PFSK-1 (cell line): ENCODE measurements around the gene STIM2.

ENCODE experiments used
- FOXP2 ChIP-seq: optimal IDR thresholded peaks from 2 replicates; pipeline ENCODE3; 2011; ENCODE audit warnings: borderline replicate concordance, control low read depth, inconsistent platforms; ENCODE audit not compliant: insufficient read depth; ENCODE audit errors: extremely low read length, extremely low read depth
- POLR2AphosphoS5 ChIP-seq: IDR thresholded peaks from 2 replicates; pipeline ENCODE4 v1.6.1; 2012; ENCODE audit warnings: low read depth, mild to moderate bottlenecking, control low read depth, low read length, moderate library complexity
- SIN3A ChIP-seq: IDR thresholded peaks from 2 replicates; pipeline ENCODE4 v1.6.1; 2012; ENCODE audit warnings: mild to moderate bottlenecking, low read length, moderate library complexity, borderline replicate concordance; ENCODE audit not compliant: insufficient read depth
- TAF1 ChIP-seq: IDR thresholded peaks from 2 replicates; pipeline ENCODE4 v1.6.1; 2012; ENCODE audit warnings: low read length, control low read depth, borderline replicate concordance; ENCODE audit not compliant: insufficient read depth
- TF ChIP-seq, protein P1 (sequence below), 2 experiments: IDR thresholded peaks; 2 replicates each; pipeline versions ENCODE4 v1.6.1 to v1.8.0; 2011 to 2012; ENCODE audit warnings: low read depth in 2 of 2, low read length in 2 of 2, control low read depth in 1 of 2, inconsistent platforms in 1 of 2, mild to moderate bottlenecking in 1 of 2, moderate library complexity in 1 of 2; ENCODE audit not compliant: insufficient read depth in 1 of 2

STIM2 gene

GRCh38 chr4:26819026-26819425 lies 41.6 kb upstream of the STIM2 start:
- TF ChIP-seq SIN3A (no peak), TAF1 (no peak), FOXP2 (no peak), POLR2AphosphoS5 (no peak)
- TF ChIP-seq, protein P1, sequence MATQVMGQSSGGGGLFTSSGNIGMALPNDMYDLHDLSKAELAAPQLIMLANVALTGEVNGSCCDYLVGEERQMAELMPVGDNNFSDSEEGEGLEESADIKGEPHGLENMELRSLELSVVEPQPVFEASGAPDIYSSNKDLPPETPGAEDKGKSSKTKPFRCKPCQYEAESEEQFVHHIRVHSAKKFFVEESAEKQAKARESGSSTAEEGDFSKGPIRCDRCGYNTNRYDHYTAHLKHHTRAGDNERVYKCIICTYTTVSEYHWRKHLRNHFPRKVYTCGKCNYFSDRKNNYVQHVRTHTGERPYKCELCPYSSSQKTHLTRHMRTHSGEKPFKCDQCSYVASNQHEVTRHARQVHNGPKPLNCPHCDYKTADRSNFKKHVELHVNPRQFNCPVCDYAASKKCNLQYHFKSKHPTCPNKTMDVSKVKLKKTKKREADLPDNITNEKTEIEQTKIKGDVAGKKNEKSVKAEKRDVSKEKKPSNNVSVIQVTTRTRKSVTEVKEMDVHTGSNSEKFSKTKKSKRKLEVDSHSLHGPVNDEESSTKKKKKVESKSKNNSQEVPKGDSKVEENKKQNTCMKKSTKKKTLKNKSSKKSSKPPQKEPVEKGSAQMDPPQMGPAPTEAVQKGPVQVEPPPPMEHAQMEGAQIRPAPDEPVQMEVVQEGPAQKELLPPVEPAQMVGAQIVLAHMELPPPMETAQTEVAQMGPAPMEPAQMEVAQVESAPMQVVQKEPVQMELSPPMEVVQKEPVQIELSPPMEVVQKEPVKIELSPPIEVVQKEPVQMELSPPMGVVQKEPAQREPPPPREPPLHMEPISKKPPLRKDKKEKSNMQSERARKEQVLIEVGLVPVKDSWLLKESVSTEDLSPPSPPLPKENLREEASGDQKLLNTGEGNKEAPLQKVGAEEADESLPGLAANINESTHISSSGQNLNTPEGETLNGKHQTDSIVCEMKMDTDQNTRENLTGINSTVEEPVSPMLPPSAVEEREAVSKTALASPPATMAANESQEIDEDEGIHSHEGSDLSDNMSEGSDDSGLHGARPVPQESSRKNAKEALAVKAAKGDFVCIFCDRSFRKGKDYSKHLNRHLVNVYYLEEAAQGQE (IDR thresholded peaks at IDR 0.05; ENCODE audit: insufficient read depth in 1 of 2, low read depth in 2 of 2, low read length in 2 of 2), result no peak

- TF ChIP-seq POLR2AphosphoS5 (no peak), SIN3A (no peak), FOXP2 (no peak), TAF1 (no peak)
- TF ChIP-seq, protein P1 (IDR thresholded peaks at IDR 0.05; ENCODE audit: insufficient read depth in 1 of 2, low read depth in 2 of 2, low read length in 2 of 2), result no peak
Measured at GRCh38 chr4:26819478-26820095, 41.1 kb upstream of the STIM2 start.

GRCh38 chr4:26820346-26820745 lies 40.3 kb upstream of the STIM2 start:
- no peak for TF ChIP-seq SIN3A
- no peak for TF ChIP-seq FOXP2
- TF ChIP-seq, protein P1 (IDR thresholded peaks at IDR 0.05; ENCODE audit: insufficient read depth in 1 of 2, low read depth in 2 of 2, low read length in 2 of 2), result no peak
- TF ChIP-seq POLR2AphosphoS5, result no peak
- no peak for TF ChIP-seq TAF1

GRCh38 chr4:26821031-26821430 lies 39.6 kb upstream of the STIM2 start:
- TF ChIP-seq SIN3A, result no peak
- no peak for TF ChIP-seq TAF1
- TF ChIP-seq, protein P1 (IDR thresholded peaks at IDR 0.05; ENCODE audit: insufficient read depth in 1 of 2, low read depth in 2 of 2, low read length in 2 of 2), result no peak
- TF ChIP-seq FOXP2, result no peak
- TF ChIP-seq POLR2AphosphoS5, result no peak
